ENCODE results near the gene DENND10.

Gene DENND10

GRCh38 chr10:119103903-119104653 lies at the start of gene DENND10:
TSS of gene DENND10 (plus strand) at chr10:119104113. CDS start at chr10:119104143, 30 bp downstream.
- no peak for TF ChIP-seq CTCF (conservative IDR thresholded peaks at IDR 0.05; ENCODE audit: low read depth)
- ChIA-PET POLR2A (ENCODE audit: low non-redundant PET) (interaction anchor here (0.8 to 1.0 kb wide), 2 partner anchors 20 to 22 kb away, joined by 3 to 4 read pairs; no protein-coding TSS in a partner anchor), CTCF (interaction anchor here (0.6 to 1.1 kb wide), 2 partner anchors 21 to 481 kb away, joined by 3 to 4 read pairs; no protein-coding TSS in a partner anchor)
- DNase-seq (ENCODE audit: low spot score): peak; percentile 99
- peak within 1 kb of the TSS; percentile 91 for H3K27ac ChIP-seq

GRCh38 chr10:119055472-119055871 lies 48.4 kb upstream of the DENND10 start:
- TF ChIP-seq CTCF (conservative IDR thresholded peaks at IDR 0.05; ENCODE audit: low read depth): no peak
- no peak for DNase-seq (ENCODE audit: low spot score)
- ChIA-PET POLR2A (ENCODE audit: low non-redundant PET) (no interaction called here), CTCF (no interaction called here)
- no peak overlapping the region for H3K27ac ChIP-seq

- no peak overlapping the region for H3K27ac ChIP-seq
- DNase-seq (ENCODE audit: low spot score): no peak
- POLR2A ChIA-PET (ENCODE audit: low non-redundant PET): no interaction called here
- CTCF ChIA-PET: interaction anchor here (0.7 to 1.6 kb wide), 2 partner anchors 9 to 338 kb away, joined by 3 to 6 read pairs; no protein-coding TSS in a partner anchor
- no peak for TF ChIP-seq CTCF (conservative IDR thresholded peaks at IDR 0.05; ENCODE audit: low read depth)
These were observed 45.9 kb upstream of the DENND10 start for GRCh38 chr10:119058010-119058409.

- H3K27ac ChIP-seq: no peak overlapping the region
- CTCF ChIA-PET: interaction anchor here (0.7 kb wide), 1 partner anchor 28 kb away, joined by 4 read pairs; no protein-coding TSS in a partner anchor
- TF ChIP-seq CTCF (conservative IDR thresholded peaks at IDR 0.05; ENCODE audit: low read depth): no peak
- DNase-seq (ENCODE audit: low spot score): no peak
- POLR2A ChIA-PET (ENCODE audit: low non-redundant PET): no interaction called here
These were observed 44.4 kb upstream of the DENND10 start for GRCh38 chr10:119059557-119059956.

- H3K27ac ChIP-seq: no peak overlapping the region
- POLR2A ChIA-PET (ENCODE audit: low non-redundant PET): interaction anchor here (0.5 kb wide), 1 partner anchor 12 kb away, joined by 4 read pairs; no protein-coding TSS in a partner anchor
- TF ChIP-seq CTCF (conservative IDR thresholded peaks at IDR 0.05; ENCODE audit: low read depth): no peak
- DNase-seq (ENCODE audit: low spot score): no peak
- CTCF ChIA-PET: interaction anchor here (0.7 kb wide), 1 partner anchor 28 kb away, joined by 4 read pairs; no protein-coding TSS in a partner anchor
These were observed 43.8 kb upstream of the DENND10 start for GRCh38 chr10:119060107-119060506.

- no peak overlapping the region for H3K27ac ChIP-seq
- ChIA-PET CTCF (no interaction called here), POLR2A (ENCODE audit: low non-redundant PET) (no interaction called here)
- DNase-seq (ENCODE audit: low spot score): no peak
- TF ChIP-seq CTCF (conservative IDR thresholded peaks at IDR 0.05; ENCODE audit: low read depth): no peak
These were observed 42.6 kb upstream of the DENND10 start for GRCh38 chr10:119061352-119061751.
